Kidney (tissue), 14 donors: Measurements from ENCODE around the gene CNOT3. TPM values are rescaled to one million over a fixed set of nuclear protein-coding genes. Genes with fewer than 3 reads are reported as not detected.

ENCODE experiments used
- DNase-seq, 5 donors: peaks; one replicate each; pipeline ENCODE4 v3.0.0-alpha.2; 2013 to 2020
- FAIRE-seq: peaks from 2 replicates; lab custom pipeline; 2012; peaks lifted over from hg19 to GRCh38; lab: Jason Lieb, UNC
- H3K27ac ChIP-seq, 2 donors: one replicate each; pipeline ENCODE4 v1.7.0; 2013; ENCODE audit warnings: low read depth in 2 of 2, low read length in 2 of 2, inconsistent platforms in 1 of 2
- H3K27me3 ChIP-seq: one replicate; pipeline ENCODE4 v1.7.1; 2013; ENCODE audit warnings: low read length, inconsistent platforms; ENCODE audit not compliant: control insufficient read depth, insufficient read depth
- H3K36me3 ChIP-seq, 3 donors: one replicate each; pipeline versions ENCODE4 v1.7.0 to v1.7.1; 2013; ENCODE audit warnings: low read length in 3 of 3, control low read depth in 1 of 3, inconsistent platforms in 1 of 3; ENCODE audit not compliant: insufficient read depth in 3 of 3, control insufficient read depth in 2 of 3
- H3K4me1 ChIP-seq, 3 donors: one replicate each; pipeline versions ENCODE4 v1.7.0 to v1.7.1; 2013; ENCODE audit warnings: low read length in 3 of 3, inconsistent platforms in 1 of 3, low read depth in 1 of 3; ENCODE audit not compliant: control insufficient read depth in 2 of 3, insufficient read depth in 2 of 3
- H3K4me3 ChIP-seq, 3 donors: one replicate each; pipeline versions ENCODE4 v1.7.0 to v1.8.1; 2013; ENCODE audit warnings: low read length in 3 of 3, control low read depth in 1 of 3, inconsistent platforms in 1 of 3
- H3K9ac ChIP-seq, 3 donors: one replicate each; pipeline versions ENCODE4 v1.7.0 to v1.7.1; 2013; ENCODE audit warnings: low read length in 3 of 3, control low read depth in 1 of 3, inconsistent platforms in 1 of 3
- H3K9me3 ChIP-seq, 3 donors: one replicate each; pipeline versions ENCODE4 v1.7.0 to v1.7.1; 2013; ENCODE audit warnings: low read length in 3 of 3, control low read depth in 1 of 3, inconsistent platforms in 1 of 3; ENCODE audit not compliant: control insufficient read depth in 2 of 3, insufficient read depth in 1 of 3
- CTCF ChIP-seq: IDR thresholded peaks from 3 replicates; pipeline ENCODE4 v1.5.1; 2012; ENCODE audit warnings: mild to moderate bottlenecking, moderate library complexity, borderline replicate concordance; ENCODE audit not compliant: insufficient read depth; ENCODE audit errors: extremely low read depth
- intact Hi-C: fragments of 100-400 bp; cut with DNase I; formaldehyde crosslinking; loops from one replicate; pipeline ENCODE4 v1.11.1; 2022
- polyA plus RNA-seq: library from polyadenylated mRNA; stranded (reverse); fragments of 350-450 nt; fragmentation: Illumina TruSeq; extraction: RNeasy Lipid Tissue Mini Kit (QIAGEN cat#74804); gene quantifications from one replicate; pipeline ENCODE4 v1.2.3, GENCODE V29; 2014; ENCODE audit warnings: low read depth, low replicate concordance; ENCODE audit not compliant: insufficient read depth
- total RNA-seq: library from RNA; stranded (reverse); fragmentation: NEBNext Ultra II Directional; extraction: Animal tissue kit (Norgen Biotek cat#: 25700); gene quantifications from one replicate; pipeline ENCODE4 v1.2.1, GENCODE V29; 2021
- donor health status: control.
- donor health status: control.
- donor health status: control.
- donor health status: control.
- donor health status: control.
- donor health status: DM: yes; HTN: yes; CAD: no.
- donor health status: Normal renal cell carcinoma (clear cell type).

Gene CNOT3
- total and polyA plus RNA-seq, 2 donors from 2014 or later: 30.8 to 38.1 TPM

DNA sequence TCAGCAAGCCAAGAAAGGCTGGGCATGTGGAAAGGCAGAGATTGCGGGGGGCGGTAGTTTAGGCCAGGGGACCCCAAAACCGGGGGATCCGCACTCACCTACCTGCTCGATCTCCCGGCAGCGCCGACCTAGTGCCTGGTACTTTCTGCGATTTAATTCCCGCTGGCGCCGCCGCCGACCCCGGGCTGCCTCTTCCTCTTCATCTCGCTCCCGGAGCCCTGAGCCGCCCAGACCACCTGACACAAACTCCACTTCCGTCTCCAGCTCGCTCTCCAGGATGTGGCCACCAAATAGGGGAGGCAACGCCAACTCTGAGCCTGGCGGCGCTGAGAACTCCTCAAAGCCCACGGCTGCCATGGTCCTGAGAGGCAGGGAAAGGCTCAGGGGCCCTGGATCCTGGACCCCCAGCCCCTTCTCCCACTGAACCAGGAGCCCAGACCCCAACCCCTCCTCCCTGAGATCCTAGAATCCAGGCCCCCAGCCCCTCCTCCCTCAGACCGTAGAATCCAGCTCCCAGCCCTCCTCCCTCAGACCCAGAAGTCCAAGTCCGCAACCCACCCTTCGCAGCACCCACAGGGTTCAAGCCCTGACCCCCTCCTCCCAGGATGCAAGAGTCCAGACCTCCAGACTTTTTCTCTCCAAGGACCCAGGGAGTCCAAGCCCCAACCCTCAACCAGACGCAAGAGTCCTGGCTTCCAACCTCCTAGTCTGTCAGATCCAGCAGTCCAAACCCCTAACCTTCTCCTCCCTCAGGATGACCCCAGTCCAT is 23.0 kb upstream of the CNOT3 start:
- no peak overlapping the region for H3K27ac ChIP-seq
- no peaks in the 10 kb centered on the region for H3K9me3 ChIP-seq
- H3K9ac ChIP-seq: peak overlapping the region; percentile 68 to 96 (median 79)
- H3K27me3 ChIP-seq: no peaks in the 10 kb centered on the region
- H3K4me1 ChIP-seq: peaks cover 0 to 17% (median 0%) of the 10 kb centered on the region in 3 donors
- intact Hi-C loops: no loop called here
- no peak for FAIRE-seq
- TF ChIP-seq CTCF: no peak
- H3K4me3 ChIP-seq: peak overlapping the region; percentile 93 to 99 (median 94)
- DNase-seq: peak in 4 of 5 donors; percentile 25 to 85 (median 59)
- H3K36me3 ChIP-seq: peaks cover 0 to 8% (median 0%) of the 10 kb centered on the region in 3 donors

DNA sequence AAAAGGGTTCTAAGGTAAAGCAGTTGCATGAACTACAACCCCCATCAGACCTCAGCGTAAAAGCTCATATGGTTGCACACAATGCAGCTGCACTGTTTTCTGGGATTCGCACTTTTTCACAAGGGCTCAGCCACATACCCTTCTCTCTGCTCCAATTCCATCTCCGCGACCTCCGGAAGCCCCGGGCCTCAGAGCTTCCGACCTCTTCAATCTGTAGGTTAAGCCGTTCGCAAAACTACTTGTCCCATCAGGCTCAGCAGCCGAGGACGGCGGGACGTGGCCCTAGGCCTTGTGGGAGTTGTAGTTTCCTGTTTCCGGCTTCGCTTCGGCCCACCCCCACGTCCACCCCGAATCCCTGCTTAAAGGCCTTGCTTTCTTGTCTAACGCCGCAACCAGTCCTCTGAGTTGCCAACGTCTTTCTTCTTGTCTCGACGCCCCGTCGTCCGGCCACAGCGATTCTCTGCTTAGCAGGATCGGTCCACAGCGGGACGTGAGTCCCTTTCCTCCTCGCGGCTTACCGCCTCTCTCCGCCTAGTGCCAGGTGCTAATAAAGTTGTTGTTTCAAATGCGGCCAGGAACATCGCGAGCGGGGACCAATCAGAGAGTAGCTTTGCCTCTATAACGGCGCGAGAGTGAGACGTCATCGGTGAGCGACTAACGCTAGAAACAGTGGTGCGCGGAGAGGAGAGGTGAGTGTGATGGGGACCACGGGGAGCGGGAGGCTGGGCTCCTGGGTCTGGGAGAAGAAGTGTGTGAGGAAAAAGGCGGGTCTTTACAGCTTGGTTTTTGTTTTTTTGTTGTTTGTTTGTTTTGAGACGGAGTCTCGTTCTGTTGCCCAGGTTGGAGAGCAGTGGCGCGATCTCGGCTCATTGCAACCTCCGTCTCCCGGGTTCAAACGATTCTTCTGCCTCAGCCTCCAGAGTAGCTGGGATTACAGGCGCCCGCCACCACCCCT is 22.2 kb upstream of the CNOT3 start, which contains the start of the genes PRPF31 and TFPT:
Gene PRPF31 (plus strand): TSS at position 646 of the 955 bp plus-strand sequence. CDS start 2,525 bp downstream, outside the sequence.
Gene TFPT (minus strand): TSS at position 549 of the 955 bp plus-strand sequence. CDS start 388 bp downstream, at position 161.
- Histone ChIP-seq H3K27ac (peak within 1 kb of the TSS; percentile 94 to 96), H3K9ac (peak within 1 kb of the TSS; percentile 79 to 96 (median 85)), H3K36me3 (peaks cover 0 to 9% (median 0%) of the 10 kb centered on the region in 3 donors), H3K4me1 (peaks cover 0 to 17% (median 0%) of the 10 kb centered on the region in 3 donors), H3K4me3 (peak within 1 kb of the TSS; percentile 93 to 99 (median 94)), H3K27me3 (no peaks in the 10 kb centered on the region), H3K9me3 (no peaks in the 10 kb centered on the region)
- intact Hi-C loops: no loop called here
- DNase-seq (peak; percentile 97 to 99 (median 98)), FAIRE-seq (no peak)
- peak; percentile 2 for TF ChIP-seq CTCF

GRCh38 chr19:54121259-54121658 is 16.3 kb upstream of the CNOT3 start:
- Histone ChIP-seq H3K4me3 (no peak overlapping the region), H3K9me3 (no peaks in the 10 kb centered on the region), H3K36me3 (peaks cover 0 to 38% (median 27%) of the 10 kb centered on the region in 3 donors), H3K9ac (no peak overlapping the region), H3K4me1 (peaks cover 0 to 6% (median 0%) of the 10 kb centered on the region in 3 donors), H3K27me3 (no peaks in the 10 kb centered on the region), H3K27ac (no peak overlapping the region)
- TF ChIP-seq CTCF: no peak
- FAIRE-seq: no peak
- intact Hi-C loops: no loop called here
- no peak for DNase-seq
